ENCODE measurements around the gene TMEM54. TPM values are rescaled to one million over a fixed set of nuclear protein-coding genes. Genes with fewer than 3 reads are reported as not detected.

The TMEM54 gene
- total and polyA plus RNA-seq, 9 of the 15 experiments (the other 6 are each of a cell fraction or from before 2014, with no cell fraction given): 1.00 to 16.2 (median 8.2) TPM

GRCh38 chr1:32894019-32894600 is 7.1 kb downstream of the TMEM54 start:
- DNase-seq (ENCODE audit: extremely low read depth in 1 of 4, low spot score in 3 of 4): no peak
- ChIA-PET CTCF (ENCODE audit: low intra/inter-chr PET ratio) (interaction anchor here (2.0 to 2.7 kb wide), 2 partner anchors 113 to 192 kb away, joined by 15 to 18 read pairs; no protein-coding TSS in a partner anchor), POLR2A (interaction anchor here (0.9 kb wide), 1 partner anchor 243 kb away, joined by 4 read pairs; the partner anchor contains the start of gene RBBP4)
- Histone ChIP-seq H3K4me1 (replicated peaks in 1 of 2; ENCODE audit: control insufficient read depth in 2 of 2, insufficient read depth in 2 of 2, low read length in 2 of 2) (peaks cover 5 to 18% of the 10 kb centered on the region in 2 experiments; a peak in 3 of 5 replicates), H3K36me3 (ENCODE audit: control insufficient read depth, insufficient read depth, low read length) (no peaks in the 10 kb centered on the region), H3K79me2 (ENCODE audit: control insufficient read depth, insufficient read depth, low read length) (no peaks in the 10 kb centered on the region), H3K9me3 (replicated peaks; ENCODE audit: control insufficient read depth, insufficient read depth, low read depth, low read length) (no peaks in the 10 kb centered on the region), H3K4me3 (no peak overlapping the region), H3K9me1 (ENCODE audit: control insufficient read depth, insufficient read depth, low read length) (no peaks in the 10 kb centered on the region), H4K20me1 (replicated peaks; ENCODE audit: control insufficient read depth, insufficient read depth, low read length) (peaks cover 34% of the 10 kb centered on the region), H3K27ac (ENCODE audit: extremely low read depth, low read depth, low read length) (no peak overlapping the region), H3K27me3 (ENCODE audit: control insufficient read depth in 2 of 2, insufficient read depth in 2 of 2, low read length in 2 of 2) (peaks cover 5 to 68% of the 10 kb centered on the region in 2 experiments; a peak in 4 of 5 replicates), H2AFZ (ENCODE audit: low read depth, low read length) (no peak overlapping the region), H3K9ac (ENCODE audit: insufficient read depth in 1 of 2, low read depth in 2 of 2, low read length in 2 of 2) (no peak overlapping the region), H3K4me2 (ENCODE audit: insufficient read depth, low read length) (no peak overlapping the region)
- FAIRE-seq: no peak
- no TSS peak for BruUV-seq (replicated peaks)
- 42% methylated on average over 8 of the region's 8 CpGs for WGBS (ENCODE audit: insufficient coverage, low coverage, missing lambda C conversion rate)
- TF ChIP-seq ZBTB7A (IDR thresholded peaks at IDR 0.05; ENCODE audit: borderline replicate concordance, control insufficient read depth, low read depth, low read length): 0 out of 2 replicates have a peak, but pooled peaks have one; percentile 0
- TF ChIP-seq ZNF277 (CRISPR knock-in tag; IDR thresholded peaks at IDR 0.05; ENCODE audit: borderline replicate concordance): no peak
- ATAC-seq: no peak
- intact Hi-C loops (cut with micrococcal nuclease): no loop called here
- in situ Hi-C loops (cut with MboI): loop anchor here (25.0 kb wide), 1 partner anchor 718 kb away; no protein-coding TSS in a partner anchor

Measured in K562 (cell line).